ENCODE data around the gene PHAX.

- no peak for TF ChIP-seq CTCF (IDR thresholded peaks at IDR 0.05)
- TF ChIP-seq POLR2A (IDR thresholded peaks at IDR 0.05), result no peak
Observed at GRCh38 chr5:126575644-126576043, 25.1 kb upstream of the PHAX start.

All from right lobe of liver (tissue), 4 donors.